GM13977 (cell line): ENCODE measurements around the gene ZBP1.

Source experiments
- DNase-seq: peaks from one replicate; pipeline ENCODE4 v3.0.0; 2012; ENCODE audit warnings: low spot score
- CTCF ChIP-seq: IDR thresholded peaks from 2 replicates; pipeline ENCODE4 v1.5.1; 2012; ENCODE audit warnings: mild to moderate bottlenecking, control low read depth; ENCODE audit not compliant: insufficient read depth; ENCODE audit errors: extremely low read depth, missing control alignments
- in situ Hi-C: fragments of 300-500 bp; cut with MboI; formaldehyde crosslinking; loops from one replicate; pipeline ENCODE4 v1.12.0; 2022; ENCODE audit warnings: low sequenced_read_pairs, low pct_unique_long_range_greater_than_20kb, mixed read lengths, inconsistent platforms; ENCODE audit not compliant: unreplicated experiment

The ZBP1 gene

GRCh38 chr20:57612436-57612835 lies 7.8 kb downstream of the ZBP1 start:
- in situ Hi-C loops = loop anchor here (25.0 kb wide), 1 partner anchor 600 kb away; no protein-coding TSS in a partner anchor
- DNase-seq = no peak
- TF ChIP-seq CTCF = no peak

GRCh38 chr20:57611586-57612311 lies 8.5 kb downstream of the ZBP1 start:
- in situ Hi-C loops = loop anchor here (25.0 kb wide), 1 partner anchor 601 kb away; no protein-coding TSS in a partner anchor
- no peak for TF ChIP-seq CTCF
- DNase-seq = no peak

GRCh38 chr20:57610261-57610952 lies 9.8 kb downstream of the ZBP1 start:
- in situ Hi-C loops = loop anchor here (25.0 kb wide), 1 partner anchor 602 kb away; no protein-coding TSS in a partner anchor
- DNase-seq = no peak
- TF ChIP-seq CTCF = no peak

- DNase-seq = no peak
- no peak for TF ChIP-seq CTCF
- in situ Hi-C loops = loop anchor here (25.0 kb wide), 1 partner anchor 602 kb away; no protein-coding TSS in a partner anchor
These were observed 10.4 kb downstream of the ZBP1 start for GRCh38 chr20:57609842-57610167.

GRCh38 chr20:57609086-57609841 lies 11.0 kb downstream of the ZBP1 start:
- in situ Hi-C loops = loop anchor here (25.0 kb wide), 1 partner anchor 603 kb away; no protein-coding TSS in a partner anchor
- TF ChIP-seq CTCF = no peak
- DNase-seq = no peak

GRCh38 chr20:57608516-57608915 lies 11.7 kb downstream of the ZBP1 start:
- in situ Hi-C loops = loop anchor here (25.0 kb wide), 1 partner anchor 604 kb away; no protein-coding TSS in a partner anchor
- TF ChIP-seq CTCF = no peak
- DNase-seq = no peak
